Colon (tissue), 2 donors: Measurements from ENCODE around the gene PIEZO2.

Experiments
- FAIRE-seq: peaks from 2 replicates; lab custom pipeline; 2012; peaks lifted over from hg19 to GRCh38; lab: Jason Lieb, UNC
- donor health status: control.
- donor health status: control.

The PIEZO2 gene

GRCh38 chr18:11064106-11064505, 85.3 kb downstream of the PIEZO2 start:
- FAIRE-seq, result no peak

GRCh38 chr18:11055721-11056120, 93.6 kb downstream of the PIEZO2 start:
- FAIRE-seq, result no peak

GRCh38 chr18:11054497-11054896, 94.9 kb downstream of the PIEZO2 start:
- no peak for FAIRE-seq

GRCh38 chr18:11053293-11053692, 96.1 kb downstream of the PIEZO2 start:
- no peak for FAIRE-seq

- no peak for FAIRE-seq
Measured at GRCh38 chr18:11052800-11053199, 96.6 kb downstream of the PIEZO2 start.

- FAIRE-seq, result no peak
Measured at GRCh38 chr18:11051462-11051861, 97.9 kb downstream of the PIEZO2 start.

- FAIRE-seq, result no peak
Measured at GRCh38 chr18:11050966-11051365, 98.4 kb downstream of the PIEZO2 start.

GRCh38 chr18:11047817-11048216, 101.6 kb downstream of the PIEZO2 start:
- no peak for FAIRE-seq

GRCh38 chr18:11047156-11047555, 102.2 kb downstream of the PIEZO2 start:
- no peak for FAIRE-seq

GRCh38 chr18:11046140-11046539, 103.2 kb downstream of the PIEZO2 start:
- FAIRE-seq, result no peak

- no peak for FAIRE-seq
Measured at GRCh38 chr18:11043694-11044093, 105.7 kb downstream of the PIEZO2 start.

GRCh38 chr18:11042247-11042646, 107.1 kb downstream of the PIEZO2 start:
- no peak for FAIRE-seq

GRCh38 chr18:11040823-11041656, 108.3 kb downstream of the PIEZO2 start:
- no peak for FAIRE-seq

- no peak for FAIRE-seq
Measured at GRCh38 chr18:11040359-11040758, 109.0 kb downstream of the PIEZO2 start.

GRCh38 chr18:11037533-11038240, 111.7 kb downstream of the PIEZO2 start:
- no peak for FAIRE-seq

GRCh38 chr18:11035814-11036495, 113.4 kb downstream of the PIEZO2 start:
- FAIRE-seq, result no peak

- FAIRE-seq, result no peak
Measured at GRCh38 chr18:11035376-11035775, 114.0 kb downstream of the PIEZO2 start.

- no peak for FAIRE-seq
Measured at GRCh38 chr18:11034884-11035283, 114.5 kb downstream of the PIEZO2 start.

GRCh38 chr18:11033503-11033902, 115.9 kb downstream of the PIEZO2 start:
- no peak for FAIRE-seq

GRCh38 chr18:11031966-11032365, 117.4 kb downstream of the PIEZO2 start:
- FAIRE-seq, result no peak

GRCh38 chr18:11029021-11029420, 120.3 kb downstream of the PIEZO2 start:
- no peak for FAIRE-seq

GRCh38 chr18:11027862-11028261, 121.5 kb downstream of the PIEZO2 start:
- no peak for FAIRE-seq

- no peak for FAIRE-seq
Measured at GRCh38 chr18:11025671-11026070, 123.7 kb downstream of the PIEZO2 start.
